GM21515 (cell line): ENCODE data around the gene C1orf185.
"Not testable (repeated sequence)": the region's sequence is repeated elsewhere in the genome, so short reads cannot be mapped to it uniquely, and the experiment has no call there.

Source experiments
- ATAC-seq: cut with Tn5 transposase; IDR thresholded peaks from one replicate; pipeline ENCODE4 v1.9.1; 2021; ENCODE audit not compliant: unreplicated experiment

The C1orf185 gene

GRCh38 chr1:51133045-51133444 lies 31.0 kb downstream of the C1orf185 start:
- ATAC-seq, result no peak

- not testable (repeated sequence) for ATAC-seq
These were observed 35.7 kb downstream of the C1orf185 start for GRCh38 chr1:51137696-51138095.

GRCh38 chr1:51139474-51139873 lies 37.4 kb downstream of the C1orf185 start:
- no peak for ATAC-seq

- ATAC-seq, result no peak
These were observed 45.4 kb downstream of the C1orf185 start for GRCh38 chr1:51147394-51147793.

GRCh38 chr1:51154776-51155175 lies 52.7 kb downstream of the C1orf185 start:
- ATAC-seq, result no peak

GRCh38 chr1:51156752-51157151 lies 54.7 kb downstream of the C1orf185 start:
- ATAC-seq, result no peak

GRCh38 chr1:51157395-51157794 lies 55.4 kb downstream of the C1orf185 start:
- no peak for ATAC-seq

- no peak for ATAC-seq
These were observed 56.2 kb downstream of the C1orf185 start for GRCh38 chr1:51158263-51158662.

GRCh38 chr1:51162560-51162959 lies 60.5 kb downstream of the C1orf185 start:
- ATAC-seq, result not testable (repeated sequence)

- ATAC-seq, result no peak
These were observed 63.5 kb downstream of the C1orf185 start for GRCh38 chr1:51165540-51165939.

- no peak for ATAC-seq
These were observed 66.3 kb downstream of the C1orf185 start for GRCh38 chr1:51168266-51168845.

GRCh38 chr1:51168936-51169335 lies 66.9 kb downstream of the C1orf185 start:
- no peak for ATAC-seq

- ATAC-seq, result no peak
These were observed 68.3 kb downstream of the C1orf185 start for GRCh38 chr1:51170342-51170741.

GRCh38 chr1:51172811-51173210 lies 70.8 kb downstream of the C1orf185 start:
- no peak for ATAC-seq

- ATAC-seq, result no peak
These were observed 73.2 kb downstream of the C1orf185 start for GRCh38 chr1:51175278-51175677.

GRCh38 chr1:51177988-51178387 lies 76.0 kb downstream of the C1orf185 start:
- ATAC-seq, result not testable (repeated sequence)

GRCh38 chr1:51188230-51188629 lies 86.2 kb downstream of the C1orf185 start:
- ATAC-seq, result no peak

- ATAC-seq, result no peak
These were observed 87.5 kb downstream of the C1orf185 start for GRCh38 chr1:51189421-51190073.

- ATAC-seq, result no peak
These were observed 88.9 kb downstream of the C1orf185 start for GRCh38 chr1:51190961-51191360.

GRCh38 chr1:51192213-51192843 lies 90.3 kb downstream of the C1orf185 start:
- no peak for ATAC-seq

- ATAC-seq, result no peak
These were observed 91.5 kb downstream of the C1orf185 start for GRCh38 chr1:51193564-51193963.
